Measurements from ENCODE around the gene SORBS1.

Gene SORBS1

GRCh38 chr10:95505641-95506040 is 55.5 kb downstream of the SORBS1 start:
- H3K27me3 Mint-ChIP-seq: peaks cover 3 to 8% of the 10 kb centered on the region in 2 donors
- ATAC-seq (replicated peaks) (no peak), DNase-seq (no peak)
- H3K4me3 Mint-ChIP-seq: no peak overlapping the region
- H3K9me3 Mint-ChIP-seq: no peaks in the 10 kb centered on the region
- no peaks in the 10 kb centered on the region for H3K36me3 Mint-ChIP-seq
- H3K4me1 Mint-ChIP-seq: no peaks in the 10 kb centered on the region
- H3K27ac Mint-ChIP-seq: no peak overlapping the region

GRCh38 chr10:95505084-95505610 is 56.0 kb downstream of the SORBS1 start:
- H3K36me3 Mint-ChIP-seq: no peaks in the 10 kb centered on the region
- ATAC-seq (replicated peaks) (no peak), DNase-seq (no peak)
- no peaks in the 10 kb centered on the region for H3K9me3 Mint-ChIP-seq
- H3K27ac Mint-ChIP-seq: no peak overlapping the region
- no peak overlapping the region for H3K4me3 Mint-ChIP-seq
- no peaks in the 10 kb centered on the region for H3K4me1 Mint-ChIP-seq
- H3K27me3 Mint-ChIP-seq: peaks cover 3 to 7% of the 10 kb centered on the region in 2 donors

GRCh38 chr10:95504246-95504691 is 56.9 kb downstream of the SORBS1 start:
- ATAC-seq (replicated peaks) (no peak), DNase-seq (no peak)
- H3K9me3 Mint-ChIP-seq: no peaks in the 10 kb centered on the region
- H3K4me1 Mint-ChIP-seq: no peaks in the 10 kb centered on the region
- peaks cover 3 to 7% of the 10 kb centered on the region in 2 donors for H3K27me3 Mint-ChIP-seq
- no peaks in the 10 kb centered on the region for H3K36me3 Mint-ChIP-seq
- H3K27ac Mint-ChIP-seq: no peak overlapping the region
- no peak overlapping the region for H3K4me3 Mint-ChIP-seq

- no peak for ATAC-seq (replicated peaks)
- H3K27ac Mint-ChIP-seq: no peak overlapping the region
- H3K4me1 Mint-ChIP-seq: no peaks in the 10 kb centered on the region
- DNase-seq: no peak
- H3K4me3 Mint-ChIP-seq: no peak overlapping the region
- H3K9me3 Mint-ChIP-seq: no peaks in the 10 kb centered on the region
- no peaks in the 10 kb centered on the region for H3K36me3 Mint-ChIP-seq
- peaks cover 3 to 5% of the 10 kb centered on the region in 2 donors for H3K27me3 Mint-ChIP-seq
These were observed 57.6 kb downstream of the SORBS1 start for GRCh38 chr10:95503526-95503925.

- Mint-ChIP-seq H3K4me1 (no peaks in the 10 kb centered on the region), H3K27me3 (peaks cover 0 to 3% of the 10 kb centered on the region in 2 donors), H3K4me3 (no peak overlapping the region), H3K27ac (no peak overlapping the region), H3K36me3 (no peaks in the 10 kb centered on the region), H3K9me3 (no peaks in the 10 kb centered on the region)
- DNase-seq (no peak), ATAC-seq (replicated peaks) (no peak)
These were observed 58.2 kb downstream of the SORBS1 start for GRCh38 chr10:95503001-95503400.

GRCh38 chr10:95502377-95502776 is 58.8 kb downstream of the SORBS1 start:
- H3K36me3 Mint-ChIP-seq: no peaks in the 10 kb centered on the region
- no peaks in the 10 kb centered on the region for H3K9me3 Mint-ChIP-seq
- peaks cover 0 to 8% of the 10 kb centered on the region in 2 donors for H3K27me3 Mint-ChIP-seq
- no peak overlapping the region for H3K4me3 Mint-ChIP-seq
- ATAC-seq (replicated peaks): no peak
- H3K4me1 Mint-ChIP-seq: no peaks in the 10 kb centered on the region
- H3K27ac Mint-ChIP-seq: no peak overlapping the region
- DNase-seq: no peak

GRCh38 chr10:95501203-95502094 is 59.7 kb downstream of the SORBS1 start:
- H3K27ac Mint-ChIP-seq: no peak overlapping the region
- H3K36me3 Mint-ChIP-seq: no peaks in the 10 kb centered on the region
- H3K4me3 Mint-ChIP-seq: no peak overlapping the region
- H3K9me3 Mint-ChIP-seq: no peaks in the 10 kb centered on the region
- no peak for ATAC-seq (replicated peaks)
- no peaks in the 10 kb centered on the region for H3K4me1 Mint-ChIP-seq
- no peak for DNase-seq
- H3K27me3 Mint-ChIP-seq: peaks cover 5 to 10% of the 10 kb centered on the region in 2 donors

- H3K36me3 Mint-ChIP-seq: no peaks in the 10 kb centered on the region
- no peak for DNase-seq
- H3K4me3 Mint-ChIP-seq: no peak overlapping the region
- no peaks in the 10 kb centered on the region for H3K4me1 Mint-ChIP-seq
- ATAC-seq (replicated peaks): no peak
- peaks cover 10 to 13% of the 10 kb centered on the region in 2 donors for H3K27me3 Mint-ChIP-seq
- H3K27ac Mint-ChIP-seq: no peak overlapping the region
- H3K9me3 Mint-ChIP-seq: no peaks in the 10 kb centered on the region
These were observed 60.5 kb downstream of the SORBS1 start for GRCh38 chr10:95500649-95501048.

- H3K27me3 Mint-ChIP-seq: peaks cover 10 to 13% of the 10 kb centered on the region in 2 donors
- H3K4me1 Mint-ChIP-seq: no peaks in the 10 kb centered on the region
- DNase-seq (no peak), ATAC-seq (replicated peaks) (no peak)
- H3K4me3 Mint-ChIP-seq: no peak overlapping the region
- no peak overlapping the region for H3K27ac Mint-ChIP-seq
- no peaks in the 10 kb centered on the region for H3K36me3 Mint-ChIP-seq
- H3K9me3 Mint-ChIP-seq: no peaks in the 10 kb centered on the region
These were observed 61.1 kb downstream of the SORBS1 start for GRCh38 chr10:95500097-95500496.

GRCh38 chr10:95499482-95499989 is 61.6 kb downstream of the SORBS1 start:
- Mint-ChIP-seq H3K27ac (no peak overlapping the region), H3K4me1 (no peaks in the 10 kb centered on the region), H3K9me3 (no peaks in the 10 kb centered on the region), H3K27me3 (peaks cover 10 to 13% of the 10 kb centered on the region in 2 donors), H3K4me3 (no peak overlapping the region), H3K36me3 (no peaks in the 10 kb centered on the region)
- DNase-seq (no peak), ATAC-seq (replicated peaks) (no peak)

- H3K9me3 Mint-ChIP-seq: no peaks in the 10 kb centered on the region
- no peaks in the 10 kb centered on the region for H3K36me3 Mint-ChIP-seq
- H3K4me3 Mint-ChIP-seq: no peak overlapping the region
- no peak for DNase-seq
- H3K27ac Mint-ChIP-seq: no peak overlapping the region
- peaks cover 7 to 13% of the 10 kb centered on the region in 2 donors for H3K27me3 Mint-ChIP-seq
- H3K4me1 Mint-ChIP-seq: no peaks in the 10 kb centered on the region
- no peak for ATAC-seq (replicated peaks)
These were observed 64.2 kb downstream of the SORBS1 start for GRCh38 chr10:95496951-95497350.

GRCh38 chr10:95496246-95496911 is 64.8 kb downstream of the SORBS1 start:
- no peak overlapping the region for H3K27ac Mint-ChIP-seq
- DNase-seq (no peak), ATAC-seq (replicated peaks) (no peak)
- no peaks in the 10 kb centered on the region for H3K4me1 Mint-ChIP-seq
- peaks cover 7 to 13% of the 10 kb centered on the region in 2 donors for H3K27me3 Mint-ChIP-seq
- H3K4me3 Mint-ChIP-seq: no peak overlapping the region
- H3K9me3 Mint-ChIP-seq: no peaks in the 10 kb centered on the region
- H3K36me3 Mint-ChIP-seq: no peaks in the 10 kb centered on the region

GRCh38 chr10:95493862-95494261 is 67.3 kb downstream of the SORBS1 start:
- Mint-ChIP-seq H3K4me3 (no peak overlapping the region), H3K36me3 (no peaks in the 10 kb centered on the region), H3K9me3 (no peaks in the 10 kb centered on the region), H3K4me1 (no peaks in the 10 kb centered on the region), H3K27ac (no peak overlapping the region), H3K27me3 (peaks cover 7 to 13% of the 10 kb centered on the region in 2 donors)
- no peak for ATAC-seq (replicated peaks)
- DNase-seq: no peak

- no peak overlapping the region for H3K27ac Mint-ChIP-seq
- no peaks in the 10 kb centered on the region for H3K27me3 Mint-ChIP-seq
- H3K36me3 Mint-ChIP-seq: no peaks in the 10 kb centered on the region
- no peaks in the 10 kb centered on the region for H3K9me3 Mint-ChIP-seq
- DNase-seq (no peak), ATAC-seq (replicated peaks) (no peak)
- H3K4me1 Mint-ChIP-seq: no peaks in the 10 kb centered on the region
- no peak overlapping the region for H3K4me3 Mint-ChIP-seq
These were observed 73.2 kb downstream of the SORBS1 start for GRCh38 chr10:95487994-95488393.

Measured in stimulated activated naive B cell treated with anti-CD40 and anti-IgM and Interleukin-4, amounts not matched to agents 10 μg/mL and 1 μg/mL and 100 μg/mL, for 72 hours (primary cell).